ENCODE measurements around the gene SLC17A1.

GRCh38 chr6:25757936-25758642 lies 73.8 kb downstream of the SLC17A1 start:
- no peak for TF ChIP-seq REST (IDR thresholded peaks at IDR 0.05; ENCODE audit: low read depth)
- no peak for TF ChIP-seq TCF12 (IDR thresholded peaks at IDR 0.05; ENCODE audit: low read depth)
- TF ChIP-seq TAF1 (IDR thresholded peaks at IDR 0.05; ENCODE audit: low read depth), result no peak
- no peak for TF ChIP-seq CEBPB (IDR thresholded peaks at IDR 0.05)
- TF ChIP-seq USF1 (IDR thresholded peaks at IDR 0.05), result no peak
- no peak for TF ChIP-seq TEAD4 (IDR thresholded peaks at IDR 0.05)
- TF ChIP-seq MAX (IDR thresholded peaks at IDR 0.05), result no peak
- TF ChIP-seq CREB1 (IDR thresholded peaks at IDR 0.05; ENCODE audit: low read depth), result no peak
- TF ChIP-seq FOXM1 (IDR thresholded peaks at IDR 0.05; ENCODE audit: borderline replicate concordance, low read depth), result no peak
- no peak for TF ChIP-seq EP300 (IDR thresholded peaks at IDR 0.05; ENCODE audit: borderline replicate concordance)
- no peak for TF ChIP-seq RAD21 (IDR thresholded peaks at IDR 0.05; ENCODE audit: low read depth)
- no peak for TF ChIP-seq YY1 (IDR thresholded peaks at IDR 0.05; ENCODE audit: low read depth)
- TF ChIP-seq EGR1 (IDR thresholded peaks at IDR 0.05), result no peak
- TF ChIP-seq NFIC (IDR thresholded peaks at IDR 0.05), result no peak
